ENCODE results near the gene FBXL20.
"Not testable (repeated sequence)": the region's sequence is repeated elsewhere in the genome, so short reads cannot be mapped to it uniquely, and the experiment has no call there.

Gene FBXL20

GRCh38 chr17:39250076-39250475, 151.3 kb downstream of the FBXL20 start:
- DNase-seq (ENCODE audit: low read depth), result not testable (repeated sequence)

GRCh38 chr17:39246274-39246673, 155.2 kb downstream of the FBXL20 start:
- DNase-seq (ENCODE audit: low read depth), result no peak

GRCh38 chr17:39244600-39245570, 156.5 kb downstream of the FBXL20 start:
- DNase-seq (ENCODE audit: low read depth), result peak; percentile 76

- DNase-seq (ENCODE audit: low read depth), result no peak
Observed at GRCh38 chr17:39244016-39244599, 157.3 kb downstream of the FBXL20 start.

GRCh38 chr17:39243155-39243554, 158.3 kb downstream of the FBXL20 start:
- DNase-seq (ENCODE audit: low read depth), result no peak

- no peak for DNase-seq (ENCODE audit: low read depth)
Observed at GRCh38 chr17:39240631-39241030, 160.8 kb downstream of the FBXL20 start.

- peak; percentile 41 for DNase-seq (ENCODE audit: low read depth)
Observed at GRCh38 chr17:39239640-39240314, 161.6 kb downstream of the FBXL20 start.

- DNase-seq (ENCODE audit: low read depth), result peak; percentile 49
Observed at GRCh38 chr17:39238311-39238972, 163.0 kb downstream of the FBXL20 start.

GRCh38 chr17:39237586-39237985, 163.8 kb downstream of the FBXL20 start:
- DNase-seq (ENCODE audit: low read depth), result no peak

GRCh38 chr17:39236981-39237441, 164.4 kb downstream of the FBXL20 start:
- no peak for DNase-seq (ENCODE audit: low read depth)

GRCh38 chr17:39236450-39236927, 164.9 kb downstream of the FBXL20 start:
- no peak for DNase-seq (ENCODE audit: low read depth)

- no peak for DNase-seq (ENCODE audit: low read depth)
Observed at GRCh38 chr17:39235555-39236449, 165.6 kb downstream of the FBXL20 start.

- peak; percentile 42 for DNase-seq (ENCODE audit: low read depth)
Observed at GRCh38 chr17:39231591-39232551, 169.6 kb downstream of the FBXL20 start.

GRCh38 chr17:39231091-39231561, 170.3 kb downstream of the FBXL20 start:
- no peak for DNase-seq (ENCODE audit: low read depth)

GRCh38 chr17:39230361-39230760, 171.1 kb downstream of the FBXL20 start:
- no peak for DNase-seq (ENCODE audit: low read depth)

- no peak for DNase-seq (ENCODE audit: low read depth)
Observed at GRCh38 chr17:39229274-39229913, 172.0 kb downstream of the FBXL20 start.

- no peak for DNase-seq (ENCODE audit: low read depth)
Observed at GRCh38 chr17:39227364-39227919, 174.0 kb downstream of the FBXL20 start.

GRCh38 chr17:39225959-39226683, 175.3 kb downstream of the FBXL20 start:
- peak; percentile 63 for DNase-seq (ENCODE audit: low read depth)

All from stimulated activated CD8-positive, alpha-beta memory T cell treated with anti-CD3 and anti-CD28 coated beads, Interleukin-4, amount 100 ng/mL, for 24 hours (primary cell).